LNCaP clone FGC (cell line): ENCODE data around the gene DOCK3.

ENCODE experiments used
- DNase-seq: peaks from one replicate; pipeline ENCODE4 v3.0.0-alpha.2; 2011; ENCODE audit warnings: low read depth
- H3K4me3 ChIP-seq: 2 replicates; pipeline ENCODE4 v1.5.1; 2011; ENCODE audit warnings: mild to moderate bottlenecking, low read depth, low read length, control low read depth
- CTCF ChIP-seq: IDR thresholded peaks from 2 replicates; pipeline ENCODE4 v1.5.1; 2012; ENCODE audit warnings: mild to moderate bottlenecking; ENCODE audit not compliant: control insufficient read depth, insufficient read depth; ENCODE audit errors: extremely low read depth

DOCK3 gene

GRCh38 chr3:50696276-50696675 lies 21.5 kb downstream of the DOCK3 start:
- no peak for TF ChIP-seq CTCF
- no peak overlapping the region for H3K4me3 ChIP-seq
- DNase-seq = no peak

GRCh38 chr3:50698269-50698668 lies 23.5 kb downstream of the DOCK3 start:
- DNase-seq = no peak
- no peak for TF ChIP-seq CTCF
- no peak overlapping the region for H3K4me3 ChIP-seq

GRCh38 chr3:50708620-50709019 lies 33.9 kb downstream of the DOCK3 start:
- DNase-seq = no peak
- TF ChIP-seq CTCF = no peak
- H3K4me3 ChIP-seq = no peak overlapping the region

GRCh38 chr3:50714946-50715345 lies 40.2 kb downstream of the DOCK3 start:
- no peak for TF ChIP-seq CTCF
- DNase-seq = no peak
- no peak overlapping the region for H3K4me3 ChIP-seq

GRCh38 chr3:50724831-50725230 lies 50.1 kb downstream of the DOCK3 start:
- H3K4me3 ChIP-seq = no peak overlapping the region
- TF ChIP-seq CTCF = no peak
- no peak for DNase-seq

GRCh38 chr3:50734985-50735384 lies 60.3 kb downstream of the DOCK3 start:
- H3K4me3 ChIP-seq = no peak overlapping the region
- TF ChIP-seq CTCF = no peak
- DNase-seq = no peak

- no peak for DNase-seq
- H3K4me3 ChIP-seq = no peak overlapping the region
- TF ChIP-seq CTCF = no peak
Measured at GRCh38 chr3:50737193-50737905, 62.6 kb downstream of the DOCK3 start.
